CD4-positive, alpha-beta T cell (primary cell): ENCODE results near the gene EEPD1. TPM values are rescaled to one million over a fixed set of nuclear protein-coding genes. Genes with fewer than 3 reads are reported as not detected.

Source experiments
- ATAC-seq: fragments of 200-7000 bp; cut with Tn5 transposase; one replicate; pipeline ENCODE4 v1.10.0; 2022; ENCODE audit warnings: mild to moderate bottlenecking; ENCODE audit not compliant: poor library complexity
- CTCF ChIA-PET: fragments of 350-600 bp; sonication (Branson Sonifier 250); formaldehyde crosslinking; loops from one replicate; lab custom pipeline; 2021; ENCODE audit warnings: antibody characterized with exemption, inconsistent platforms; lab: Charles Lee
- POLR2A ChIA-PET: fragments of 350-600 bp; sonication (Branson Sonifier 250); formaldehyde crosslinking; loops from one replicate; lab custom pipeline; 2021; ENCODE audit warnings: antibody characterized with exemption, inconsistent platforms; lab: Charles Lee
- DNase-seq, 14 experiments: peaks; one replicate each; pipeline ENCODE4 v3.0.0-alpha.2; 2013 to 2020; ENCODE audit warnings: mixed read lengths in 2 of 14
- H3K27ac ChIP-seq, 2 donors: one replicate each; pipeline versions ENCODE4 v1.5.1 to v1.7.0; 2013; ENCODE audit warnings: low read length in 2 of 2, low read depth in 1 of 2, mild to moderate bottlenecking in 1 of 2
- H3K27me3 ChIP-seq, 2 experiments: 1 replicate in 1 of 2; 2 replicates in 1 of 2; pipeline versions ENCODE4 v1.6.1 to v1.7.0; 2013; ENCODE audit warnings: low read length in 2 of 2, control low read depth in 1 of 2, mild to moderate bottlenecking in 1 of 2, moderate library complexity in 1 of 2; ENCODE audit not compliant: insufficient read depth in 2 of 2, control insufficient read depth in 1 of 2
- H3K36me3 ChIP-seq: one replicate; pipeline ENCODE4 v1.6.1; 2013; ENCODE audit warnings: low read length, control low read depth; ENCODE audit not compliant: insufficient read depth
- H3K4me1 ChIP-seq: one replicate; pipeline ENCODE4 v1.6.1; 2013; ENCODE audit warnings: low read length, control low read depth; ENCODE audit not compliant: insufficient read depth
- H3K4me3 ChIP-seq: one replicate; pipeline ENCODE4 v1.5.1; 2013; ENCODE audit warnings: mild to moderate bottlenecking, low read length, moderate library complexity
- H3K9me3 ChIP-seq, 2 experiments: 1 replicate in 1 of 2; 2 replicates in 1 of 2; pipeline versions ENCODE4 v1.6.1 to v1.7.0; 2013; ENCODE audit warnings: low read length in 2 of 2, mild to moderate bottlenecking in 2 of 2, control low read depth in 1 of 2, moderate library complexity in 1 of 2; ENCODE audit not compliant: control insufficient read depth in 1 of 2, insufficient read depth in 1 of 2
- H3K27ac Mint-ChIP-seq: one replicate; pipeline ENCODE4 v1.8.0; 2020; ENCODE audit warnings: mixed read lengths
- H3K27me3 Mint-ChIP-seq: one replicate; pipeline ENCODE4 v1.8.0; 2021; ENCODE audit warnings: mixed read lengths
- H3K36me3 Mint-ChIP-seq: one replicate; pipeline ENCODE4 v1.8.0; 2021; ENCODE audit warnings: low read depth, mixed read lengths
- H3K4me1 Mint-ChIP-seq: one replicate; pipeline ENCODE4 v1.8.0; 2021; ENCODE audit warnings: low read depth, mixed read lengths
- H3K4me3 Mint-ChIP-seq: one replicate; pipeline ENCODE4 v1.8.0; 2020; ENCODE audit warnings: mild to moderate bottlenecking, mixed read lengths
- H3K9me3 Mint-ChIP-seq: one replicate; pipeline ENCODE4 v1.8.0; 2020; ENCODE audit warnings: mixed read lengths
- intact Hi-C, 2 experiments: fragments of 100-400 bp; cut with DNase I in 1 of 2; cut with micrococcal nuclease in 1 of 2; formaldehyde crosslinking; loops; one replicate each; pipeline versions ENCODE4 v1.15.1 to v1.9.0; 2023 to 2025; cut with DNase I, micrococcal nuclease
- total RNA-seq, 174 experiments: library from RNA in 2 of 174; stranded (reverse) in 2 of 174; gene quantifications; one replicate each; pipeline ENCODE4 v1.2.3 and lab custom pipeline; 2021 to 2026
- TF ChIP-seq, protein P1 (sequence below): fragments of 200-600 bp; IDR thresholded peaks from one replicate; pipeline ENCODE4 v1.8.0; 2022; ENCODE audit warnings: antibody characterized with exemption, mild to moderate bottlenecking

EEPD1 gene
- total RNA-seq, 2 experiments from 2014 or later = 4.4 to 4.6 TPM

DNA sequence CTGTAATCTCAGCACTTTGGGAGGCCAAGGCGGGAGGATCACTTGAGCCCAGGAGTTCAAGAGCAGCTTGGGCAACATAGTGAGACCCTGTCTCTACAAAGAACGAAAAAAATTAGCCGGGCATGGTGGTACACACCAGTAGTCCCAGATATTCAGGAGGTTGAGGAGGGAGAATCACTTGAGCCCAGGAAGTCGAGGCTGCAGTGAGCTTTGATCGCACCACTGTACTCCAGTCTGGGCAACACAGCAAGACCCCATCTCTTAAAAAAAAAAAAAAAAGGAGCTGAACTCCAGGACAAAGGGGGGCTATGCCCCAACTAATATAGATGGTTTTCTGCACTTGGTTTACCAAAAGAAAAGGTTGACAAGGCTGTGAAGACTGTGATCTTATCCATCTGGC lies 135.4 kb downstream of the EEPD1 start:
- Mint-ChIP-seq H3K36me3 (no peaks in the 10 kb centered on the region), H3K27ac (peak overlapping the region; percentile 97), H3K9me3 (no peaks in the 10 kb centered on the region), H3K4me3 (peak overlapping the region; percentile 30), H3K4me1 (peaks cover 78% of the 10 kb centered on the region), H3K27me3 (no peaks in the 10 kb centered on the region)
- Histone ChIP-seq H3K36me3 (peaks cover 3% of the 10 kb centered on the region), H3K4me3 (peak overlapping the region; percentile 61), H3K9me3 (no peaks in the 10 kb centered on the region), H3K27ac (peak overlapping the region in 1 of 2 donors; percentile 58), H3K4me1 (peaks cover 77% of the 10 kb centered on the region), H3K27me3 (no peaks in the 10 kb centered on the region)
- intact Hi-C loops = loop anchor here (2.0 to 10.0 kb wide), 4 partner anchors 81 to 591 kb away; partner anchors contain the start of genes EEPD1 (in 1 of the 2) and HERPUD2 (in 1 of the 2)
- no peak for DNase-seq
- CTCF ChIA-PET = interaction anchor here (0.7 to 6.1 kb wide), 4 partner anchors 30 to 303 kb away, joined by 3 to 37 read pairs (median 3); no protein-coding TSS in a partner anchor
- TF ChIP-seq, protein P1, sequence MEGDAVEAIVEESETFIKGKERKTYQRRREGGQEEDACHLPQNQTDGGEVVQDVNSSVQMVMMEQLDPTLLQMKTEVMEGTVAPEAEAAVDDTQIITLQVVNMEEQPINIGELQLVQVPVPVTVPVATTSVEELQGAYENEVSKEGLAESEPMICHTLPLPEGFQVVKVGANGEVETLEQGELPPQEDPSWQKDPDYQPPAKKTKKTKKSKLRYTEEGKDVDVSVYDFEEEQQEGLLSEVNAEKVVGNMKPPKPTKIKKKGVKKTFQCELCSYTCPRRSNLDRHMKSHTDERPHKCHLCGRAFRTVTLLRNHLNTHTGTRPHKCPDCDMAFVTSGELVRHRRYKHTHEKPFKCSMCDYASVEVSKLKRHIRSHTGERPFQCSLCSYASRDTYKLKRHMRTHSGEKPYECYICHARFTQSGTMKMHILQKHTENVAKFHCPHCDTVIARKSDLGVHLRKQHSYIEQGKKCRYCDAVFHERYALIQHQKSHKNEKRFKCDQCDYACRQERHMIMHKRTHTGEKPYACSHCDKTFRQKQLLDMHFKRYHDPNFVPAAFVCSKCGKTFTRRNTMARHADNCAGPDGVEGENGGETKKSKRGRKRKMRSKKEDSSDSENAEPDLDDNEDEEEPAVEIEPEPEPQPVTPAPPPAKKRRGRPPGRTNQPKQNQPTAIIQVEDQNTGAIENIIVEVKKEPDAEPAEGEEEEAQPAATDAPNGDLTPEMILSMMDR = no peak
- ATAC-seq = no peak
- POLR2A ChIA-PET = interaction anchor here (0.7 to 1.9 kb wide), 3 partner anchors 54 to 304 kb away, joined by 3 to 8 read pairs (median 3); no protein-coding TSS in a partner anchor

DNA sequence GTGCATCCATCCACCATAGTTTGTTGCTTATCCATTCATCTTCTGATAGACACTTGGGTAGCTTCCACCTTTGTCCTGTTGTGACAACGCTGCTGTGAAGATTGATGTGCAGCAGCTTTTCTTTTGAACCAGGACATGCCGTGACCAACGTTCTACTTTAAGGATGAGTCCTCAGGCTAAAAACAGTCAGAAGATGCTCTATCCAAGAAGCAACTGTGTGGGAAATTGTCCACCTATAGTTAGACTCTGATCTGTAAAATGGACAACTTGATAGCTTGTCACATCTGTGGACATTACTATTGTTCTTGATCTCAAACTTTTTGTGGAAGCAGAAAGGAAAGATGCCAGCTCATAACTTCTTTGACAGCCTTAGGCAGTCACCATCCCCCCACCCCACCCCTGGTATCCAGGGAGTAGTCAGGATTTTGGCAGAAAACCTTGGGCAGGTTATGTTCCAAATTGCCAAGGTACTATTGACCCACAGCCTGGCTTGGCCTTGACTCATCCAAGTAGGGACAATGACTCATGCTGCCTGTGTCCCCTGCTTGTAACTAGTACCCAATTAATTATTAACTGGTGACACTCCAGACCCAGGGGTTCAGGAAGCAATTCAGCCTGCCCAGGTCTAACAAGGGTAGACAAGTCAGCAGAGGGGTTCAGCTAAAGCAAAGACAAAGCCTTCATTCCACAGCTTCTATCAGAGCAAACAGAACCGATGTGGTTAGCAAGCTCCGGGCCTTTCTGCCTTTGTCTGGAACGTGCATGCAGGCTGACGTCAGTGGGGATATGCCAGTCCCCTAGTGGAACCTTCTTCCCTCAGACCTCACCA lies 137.0 kb downstream of the EEPD1 start:
- Mint-ChIP-seq H3K27ac (peak overlapping the region; percentile 97), H3K27me3 (no peaks in the 10 kb centered on the region), H3K4me1 (peaks cover 62% of the 10 kb centered on the region), H3K36me3 (no peaks in the 10 kb centered on the region), H3K9me3 (no peaks in the 10 kb centered on the region), H3K4me3 (no peak overlapping the region)
- H3K4me3 ChIP-seq = no peak overlapping the region
- H3K4me1 ChIP-seq = peaks cover 61% of the 10 kb centered on the region
- intact Hi-C loops = loop anchor here (2.0 to 10.0 kb wide), 6 partner anchors 83 to 593 kb away; partner anchors contain the start of genes EEPD1 (in 1 of the 2) and HERPUD2 (in 1 of the 2)
- no peak overlapping the region for H3K27ac ChIP-seq
- TF ChIP-seq, protein P1 = no peak
- no peaks in the 10 kb centered on the region for H3K27me3 ChIP-seq
- no peaks in the 10 kb centered on the region for H3K9me3 ChIP-seq
- H3K36me3 ChIP-seq = peaks cover 3% of the 10 kb centered on the region
- ATAC-seq (no peak), DNase-seq (peak in 1 of 14 experiments; percentile 29)
- POLR2A ChIA-PET = no interaction called here
- CTCF ChIA-PET = interaction anchor here (0.8 to 6.1 kb wide), 2 partner anchors 305 to 373 kb away, joined by 3 to 37 read pairs; no protein-coding TSS in a partner anchor

DNA sequence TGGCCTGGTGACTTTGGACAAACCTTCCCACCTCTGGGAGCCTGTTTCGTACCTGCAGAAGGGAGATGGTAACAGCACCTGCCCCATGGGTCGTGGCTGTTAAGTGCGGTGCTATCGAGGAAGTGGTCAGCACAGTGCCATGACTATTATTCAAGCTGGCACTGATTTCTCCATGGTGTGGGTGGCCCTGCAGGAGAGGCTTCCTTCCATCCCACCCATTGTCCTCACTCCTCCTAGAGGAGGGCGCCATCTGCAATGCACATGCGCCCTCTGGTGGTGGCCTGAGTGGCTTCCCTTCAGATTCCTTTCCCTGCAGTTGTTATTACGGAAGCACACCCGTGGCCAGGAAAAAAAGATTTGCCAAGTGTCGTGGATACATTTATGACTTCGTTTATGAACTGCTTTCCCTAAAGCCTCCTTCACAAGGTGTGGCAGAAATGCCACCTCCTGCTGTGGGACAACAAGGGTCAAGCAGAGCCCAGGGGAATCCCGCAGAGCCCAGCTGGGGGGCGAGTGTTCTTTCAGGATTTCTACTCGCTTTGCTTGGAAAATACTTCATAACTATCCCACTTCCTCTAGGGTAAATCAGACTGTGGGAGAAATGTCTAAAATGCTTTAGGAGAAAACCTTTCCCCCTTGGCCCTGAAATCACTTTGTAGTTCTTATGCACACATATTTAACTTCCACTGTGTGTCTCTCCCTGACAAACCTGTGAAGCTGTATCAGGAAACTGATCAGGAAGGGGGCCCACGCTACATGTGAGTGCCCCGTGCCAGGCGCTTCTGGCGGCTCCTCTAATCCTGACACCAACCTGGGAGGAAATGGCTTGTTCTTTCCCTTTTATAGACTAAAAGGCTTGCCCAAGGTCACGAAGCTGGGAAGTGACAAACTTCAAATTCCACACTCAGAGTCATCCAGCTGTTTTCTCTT lies 138.6 kb downstream of the EEPD1 start:
- H3K27me3 Mint-ChIP-seq = no peaks in the 10 kb centered on the region
- H3K36me3 ChIP-seq = peaks cover 6% of the 10 kb centered on the region
- ChIA-PET POLR2A (interaction anchor here (0.6 to 1.5 kb wide), 3 partner anchors 9 to 307 kb away, joined by 3 to 5 read pairs (median 3); no protein-coding TSS in a partner anchor), CTCF (interaction anchor here (0.7 to 6.1 kb wide), 8 partner anchors 10 to 645 kb away, joined by 3 to 37 read pairs (median 4); no protein-coding TSS in a partner anchor)
- H3K36me3 Mint-ChIP-seq = peaks cover 3% of the 10 kb centered on the region
- intact Hi-C loops = loop anchor here (1.0 to 5.0 kb wide), 3 partner anchors 164 to 375 kb away; no protein-coding TSS in a partner anchor
- H3K4me1 ChIP-seq = peaks cover 45% of the 10 kb centered on the region
- DNase-seq = peak; percentile 56 to 88 (median 70)
- peak overlapping the region; percentile 26 for H3K4me3 ChIP-seq
- H3K4me3 Mint-ChIP-seq = peak overlapping the region; percentile 65
- no peaks in the 10 kb centered on the region for H3K27me3 ChIP-seq
- ATAC-seq = peak; percentile 27
- no peaks in the 10 kb centered on the region for H3K9me3 ChIP-seq
- no peak overlapping the region for H3K27ac ChIP-seq
- H3K9me3 Mint-ChIP-seq = no peaks in the 10 kb centered on the region
- TF ChIP-seq, protein P1 = peak; percentile 96
- peak overlapping the region; percentile 59 for H3K27ac Mint-ChIP-seq
- peaks cover 46% of the 10 kb centered on the region for H3K4me1 Mint-ChIP-seq
